ENCODE results near the gene UPK3B.
"Not testable (repeated sequence)": the region's sequence is repeated elsewhere in the genome, so short reads cannot be mapped to it uniquely, and the experiment has no call there.

- TF ChIP-seq, protein P1, sequence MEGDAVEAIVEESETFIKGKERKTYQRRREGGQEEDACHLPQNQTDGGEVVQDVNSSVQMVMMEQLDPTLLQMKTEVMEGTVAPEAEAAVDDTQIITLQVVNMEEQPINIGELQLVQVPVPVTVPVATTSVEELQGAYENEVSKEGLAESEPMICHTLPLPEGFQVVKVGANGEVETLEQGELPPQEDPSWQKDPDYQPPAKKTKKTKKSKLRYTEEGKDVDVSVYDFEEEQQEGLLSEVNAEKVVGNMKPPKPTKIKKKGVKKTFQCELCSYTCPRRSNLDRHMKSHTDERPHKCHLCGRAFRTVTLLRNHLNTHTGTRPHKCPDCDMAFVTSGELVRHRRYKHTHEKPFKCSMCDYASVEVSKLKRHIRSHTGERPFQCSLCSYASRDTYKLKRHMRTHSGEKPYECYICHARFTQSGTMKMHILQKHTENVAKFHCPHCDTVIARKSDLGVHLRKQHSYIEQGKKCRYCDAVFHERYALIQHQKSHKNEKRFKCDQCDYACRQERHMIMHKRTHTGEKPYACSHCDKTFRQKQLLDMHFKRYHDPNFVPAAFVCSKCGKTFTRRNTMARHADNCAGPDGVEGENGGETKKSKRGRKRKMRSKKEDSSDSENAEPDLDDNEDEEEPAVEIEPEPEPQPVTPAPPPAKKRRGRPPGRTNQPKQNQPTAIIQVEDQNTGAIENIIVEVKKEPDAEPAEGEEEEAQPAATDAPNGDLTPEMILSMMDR (IDR thresholded peaks at IDR 0.05) = not testable (repeated sequence)
- TF ChIP-seq POLR2AphosphoS5 (IDR thresholded peaks at IDR 0.05; ENCODE audit: insufficient read depth in 1 of 2, low read depth in 1 of 2) = not testable (repeated sequence)
Measured at GRCh38 chr7:76486618-76487017, 23.7 kb upstream of the UPK3B start.

Measured in vagina (tissue), 2 donors.